SW 1271 (cell line): ENCODE data around the gene UPK3B.
"Not testable (repeated sequence)": the region's sequence is repeated elsewhere in the genome, so short reads cannot be mapped to it uniquely, and the experiment has no call there.

ENCODE experiments used
- DNase-seq, 2 experiments: peaks; one replicate each; lab custom pipeline; 2025; lab: John Stamatoyannopoulos, UW

The UPK3B gene

GRCh38 chr7:76509931-76510877, at the start of gene UPK3B:
TSS of gene UPK3B (plus strand) at chr7:76510552. CDS start at chr7:76510653, 101 bp downstream.
- DNase-seq = no peak

GRCh38 chr7:76460767-76461166, 49.6 kb upstream of the UPK3B start:
- DNase-seq = not testable (repeated sequence)

- DNase-seq = not testable (repeated sequence)
Measured at GRCh38 chr7:76461464-76462101, 48.8 kb upstream of the UPK3B start, which contains the start of gene DTX2. TSS of gene DTX2 (plus strand) at chr7:76461709. CDS start at chr7:76480510, 18,801 bp downstream.

GRCh38 chr7:76462271-76462882, 48.0 kb upstream of the UPK3B start:
- not testable (repeated sequence) for DNase-seq

GRCh38 chr7:76464959-76465358, 45.4 kb upstream of the UPK3B start:
- not testable (repeated sequence) for DNase-seq

- not testable (repeated sequence) for DNase-seq
Measured at GRCh38 chr7:76465950-76466349, 44.4 kb upstream of the UPK3B start.

GRCh38 chr7:76467743-76468404, 42.5 kb upstream of the UPK3B start:
- DNase-seq = not testable (repeated sequence)

GRCh38 chr7:76471556-76472221, 38.7 kb upstream of the UPK3B start:
- DNase-seq = not testable (repeated sequence)

- DNase-seq = not testable (repeated sequence)
Measured at GRCh38 chr7:76473097-76473496, 37.3 kb upstream of the UPK3B start.

GRCh38 chr7:76476280-76476679, 34.1 kb upstream of the UPK3B start:
- not testable (repeated sequence) for DNase-seq

GRCh38 chr7:76476742-76477474, 33.4 kb upstream of the UPK3B start:
- DNase-seq = not testable (repeated sequence)

GRCh38 chr7:76479628-76480027, 30.7 kb upstream of the UPK3B start:
- DNase-seq = not testable (repeated sequence)

- DNase-seq = not testable (repeated sequence)
Measured at GRCh38 chr7:76480403-76481253, 29.7 kb upstream of the UPK3B start.

GRCh38 chr7:76482660-76483059, 27.7 kb upstream of the UPK3B start:
- DNase-seq = not testable (repeated sequence)

- not testable (repeated sequence) for DNase-seq
Measured at GRCh38 chr7:76483081-76483480, 27.3 kb upstream of the UPK3B start.

GRCh38 chr7:76484456-76484855, 25.9 kb upstream of the UPK3B start:
- not testable (repeated sequence) for DNase-seq

GRCh38 chr7:76485822-76486610, 24.3 kb upstream of the UPK3B start:
- not testable (repeated sequence) for DNase-seq

- not testable (repeated sequence) for DNase-seq
Measured at GRCh38 chr7:76486618-76487017, 23.7 kb upstream of the UPK3B start.

GRCh38 chr7:76487969-76488368, 22.4 kb upstream of the UPK3B start:
- DNase-seq = not testable (repeated sequence)
